ENCODE data around the gene AIRE.

The AIRE gene

GRCh38 chr21:44271558-44272283, 14.0 kb upstream of the AIRE start:
- Histone ChIP-seq H4K20me1 (ENCODE audit: low read depth, low read length) (no peaks in the 10 kb centered on the region), H3K9ac (ENCODE audit: low read length) (no peak overlapping the region), H3K4me2 (ENCODE audit: low read depth, low read length, poor library complexity, severe bottlenecking) (no peak overlapping the region), H3K79me2 (ENCODE audit: insufficient read depth, low read length) (no peaks in the 10 kb centered on the region), H3K9me3 (ENCODE audit: insufficient read depth, low read length) (no peaks in the 10 kb centered on the region), H2AFZ (ENCODE audit: low read depth, low read length, severe bottlenecking) (no peak overlapping the region), H3K27me3 (ENCODE audit: low read length) (no peaks in the 10 kb centered on the region), H3K9me2 (replicated peaks; ENCODE audit: insufficient read depth, low read length) (no peaks in the 10 kb centered on the region), H3K4me3 (ENCODE audit: insufficient read depth, low read length, poor library complexity, severe bottlenecking) (no peak overlapping the region), H3F3A (ENCODE audit: insufficient read depth) (no peaks in the 10 kb centered on the region), H3K36me3 (ENCODE audit: low read length) (no peaks in the 10 kb centered on the region), H3K27ac (ENCODE audit: low read depth, low read length) (no peak overlapping the region)
- TF ChIP-seq EZH2phosphoT487 (conservative IDR thresholded peaks at IDR 0.05; ENCODE audit: low read length), result no peak
- no peak for TF ChIP-seq CTCF (IDR thresholded peaks at IDR 0.05; ENCODE audit: insufficient read depth, low read length, poor library complexity, severe bottlenecking)

DNA sequence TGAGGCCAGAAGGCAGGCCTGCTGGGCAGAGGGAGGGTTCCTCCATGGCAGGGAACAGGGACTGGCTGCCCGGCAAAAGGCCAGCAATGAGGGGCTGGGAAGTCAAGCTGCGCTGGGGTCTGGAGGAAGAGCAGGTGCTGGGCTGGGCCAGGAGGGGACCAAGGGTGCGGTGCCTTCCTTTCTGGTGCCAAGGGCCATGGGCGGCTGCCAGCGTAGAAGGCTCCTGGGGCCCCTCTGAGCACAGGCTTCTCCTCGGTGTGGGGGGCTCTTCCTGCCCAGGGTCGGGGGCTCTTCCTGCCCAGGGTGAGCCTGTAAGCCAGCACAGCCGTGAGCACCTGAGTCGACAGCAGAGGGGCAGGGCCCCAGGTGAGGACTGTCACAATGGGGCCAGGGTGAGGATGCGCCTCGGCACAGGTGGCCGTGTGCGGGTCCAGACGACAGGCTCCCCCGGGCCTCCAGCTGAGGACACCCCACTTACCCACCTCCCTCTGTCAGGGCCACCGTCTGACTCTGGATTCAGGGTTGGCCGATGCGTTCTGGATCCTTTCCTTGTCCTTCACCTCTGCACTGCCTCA, 13.3 kb upstream of the AIRE start:
- Histone ChIP-seq H3K79me2 (ENCODE audit: insufficient read depth, low read length) (no peaks in the 10 kb centered on the region), H3K27ac (ENCODE audit: low read depth, low read length) (no peak overlapping the region), H3F3A (ENCODE audit: insufficient read depth) (no peaks in the 10 kb centered on the region), H2AFZ (ENCODE audit: low read depth, low read length, severe bottlenecking) (no peak overlapping the region), H3K27me3 (ENCODE audit: low read length) (no peaks in the 10 kb centered on the region), H3K36me3 (ENCODE audit: low read length) (no peaks in the 10 kb centered on the region), H3K9ac (ENCODE audit: low read length) (no peak overlapping the region), H3K9me3 (ENCODE audit: insufficient read depth, low read length) (no peaks in the 10 kb centered on the region), H3K4me3 (ENCODE audit: insufficient read depth, low read length, poor library complexity, severe bottlenecking) (no peak overlapping the region), H3K4me2 (ENCODE audit: low read depth, low read length, poor library complexity, severe bottlenecking) (no peak overlapping the region), H4K20me1 (ENCODE audit: low read depth, low read length) (no peaks in the 10 kb centered on the region), H3K9me2 (replicated peaks; ENCODE audit: insufficient read depth, low read length) (no peaks in the 10 kb centered on the region)
- TF ChIP-seq EZH2phosphoT487 (conservative IDR thresholded peaks at IDR 0.05; ENCODE audit: low read length), result no peak

DNA sequence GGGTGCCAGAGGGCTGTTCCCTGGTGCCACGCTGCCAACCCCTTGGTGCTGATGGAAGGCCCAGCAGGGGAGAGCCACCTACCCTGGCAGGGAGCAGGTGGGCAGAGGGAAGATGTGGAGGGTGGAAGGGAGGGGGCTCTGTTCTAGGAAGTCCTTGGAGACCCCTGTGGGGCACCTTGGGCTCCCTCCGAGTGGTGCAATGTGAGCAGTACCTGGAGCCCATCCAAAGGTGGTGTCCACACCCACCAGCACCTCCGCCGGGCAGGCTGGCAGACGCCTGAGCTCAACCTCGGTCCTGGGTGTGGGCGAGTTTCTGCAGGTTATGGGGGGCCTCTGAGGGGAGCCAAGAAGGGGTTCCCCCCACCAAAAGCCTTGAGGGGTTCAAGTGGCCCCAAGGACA, 12.6 kb upstream of the AIRE start:
- H3K4me2 ChIP-seq (ENCODE audit: low read depth, low read length, poor library complexity, severe bottlenecking), result no peak overlapping the region
- H3K9me3 ChIP-seq (ENCODE audit: insufficient read depth, low read length), result no peaks in the 10 kb centered on the region
- no peaks in the 10 kb centered on the region for H3K9me2 ChIP-seq (replicated peaks; ENCODE audit: insufficient read depth, low read length)
- H3K4me3 ChIP-seq (ENCODE audit: insufficient read depth, low read length, poor library complexity, severe bottlenecking), result no peak overlapping the region
- no peak overlapping the region for H3K9ac ChIP-seq (ENCODE audit: low read length)
- no peaks in the 10 kb centered on the region for H3K79me2 ChIP-seq (ENCODE audit: insufficient read depth, low read length)
- H3K27me3 ChIP-seq (ENCODE audit: low read length), result no peaks in the 10 kb centered on the region
- no peaks in the 10 kb centered on the region for H4K20me1 ChIP-seq (ENCODE audit: low read depth, low read length)
- no peak overlapping the region for H2AFZ ChIP-seq (ENCODE audit: low read depth, low read length, severe bottlenecking)
- no peak overlapping the region for H3K27ac ChIP-seq (ENCODE audit: low read depth, low read length)
- no peaks in the 10 kb centered on the region for H3K36me3 ChIP-seq (ENCODE audit: low read length)
- no peaks in the 10 kb centered on the region for H3F3A ChIP-seq (ENCODE audit: insufficient read depth)
- TF ChIP-seq CTCF (IDR thresholded peaks at IDR 0.05; ENCODE audit: insufficient read depth, low read length, poor library complexity, severe bottlenecking) (no peak), EZH2phosphoT487 (conservative IDR thresholded peaks at IDR 0.05; ENCODE audit: low read length) (no peak)

DNA sequence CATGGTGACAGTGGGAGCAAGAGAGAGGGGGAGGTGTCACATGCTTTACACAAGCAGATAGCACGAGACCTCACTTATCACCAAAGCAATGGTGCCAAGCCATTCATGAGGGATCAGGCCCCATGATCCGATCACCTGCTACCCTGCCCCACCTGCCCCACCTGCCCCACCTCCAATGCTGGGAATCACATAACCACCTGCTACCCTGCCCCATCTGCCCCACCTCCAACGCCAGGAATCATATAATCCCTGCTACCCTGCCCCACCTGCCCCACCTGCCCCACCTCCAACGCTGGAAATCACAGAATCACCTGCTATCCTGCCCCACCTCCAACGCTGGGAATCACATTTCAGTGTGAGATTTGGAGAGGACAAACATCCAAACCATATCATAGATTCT, 10.6 kb upstream of the AIRE start:
- H3K9ac ChIP-seq (ENCODE audit: low read length), result no peak overlapping the region
- H3K36me3 ChIP-seq (ENCODE audit: low read length), result no peaks in the 10 kb centered on the region
- H3K9me3 ChIP-seq (ENCODE audit: insufficient read depth, low read length), result no peaks in the 10 kb centered on the region
- no peaks in the 10 kb centered on the region for H3K27me3 ChIP-seq (ENCODE audit: low read length)
- H3F3A ChIP-seq (ENCODE audit: insufficient read depth), result no peaks in the 10 kb centered on the region
- TF ChIP-seq CTCF (IDR thresholded peaks at IDR 0.05; ENCODE audit: insufficient read depth, low read length, poor library complexity, severe bottlenecking) (no peak), EZH2phosphoT487 (conservative IDR thresholded peaks at IDR 0.05; ENCODE audit: low read length) (no peak)
- H3K79me2 ChIP-seq (ENCODE audit: insufficient read depth, low read length), result no peaks in the 10 kb centered on the region
- H2AFZ ChIP-seq (ENCODE audit: low read depth, low read length, severe bottlenecking), result no peak overlapping the region
- H3K9me2 ChIP-seq (replicated peaks; ENCODE audit: insufficient read depth, low read length), result no peaks in the 10 kb centered on the region
- H4K20me1 ChIP-seq (ENCODE audit: low read depth, low read length), result no peaks in the 10 kb centered on the region
- H3K4me3 ChIP-seq (ENCODE audit: insufficient read depth, low read length, poor library complexity, severe bottlenecking), result no peak overlapping the region
- H3K4me2 ChIP-seq (ENCODE audit: low read depth, low read length, poor library complexity, severe bottlenecking), result no peak overlapping the region
- H3K27ac ChIP-seq (ENCODE audit: low read depth, low read length), result no peak overlapping the region

All from SU-DHL-6 (cell line).